HCEC 1CT (cell line): Measurements from ENCODE around the gene EMC9.
A peak's percentile ranks its signal among the peaks of the same experiment; 100 is the strongest.

Experiments
- DNase-seq: peaks from one replicate; pipeline ENCODE4 v3.0.0-alpha.2; 2017

Gene EMC9

GRCh38 chr14:24146978-24147760 is 5.8 kb upstream of the EMC9 start, which contains the start of gene RNF31:
TSS of gene RNF31 (plus strand) at chr14:24147498. CDS start at chr14:24147699, 201 bp downstream.
- peak; percentile 99 for DNase-seq

- DNase-seq, result peak; percentile 95
These were observed 5.1 kb upstream of the EMC9 start, which contains the start of gene PSME2 for GRCh38 chr14:24146453-24146977. TSS of gene PSME2 (minus strand) at chr14:24146610. CDS start at chr14:24146581, 29 bp downstream.

- peak; percentile 60 for DNase-seq
These were observed 4.5 kb upstream of the EMC9 start for GRCh38 chr14:24145690-24146452.

DNA sequence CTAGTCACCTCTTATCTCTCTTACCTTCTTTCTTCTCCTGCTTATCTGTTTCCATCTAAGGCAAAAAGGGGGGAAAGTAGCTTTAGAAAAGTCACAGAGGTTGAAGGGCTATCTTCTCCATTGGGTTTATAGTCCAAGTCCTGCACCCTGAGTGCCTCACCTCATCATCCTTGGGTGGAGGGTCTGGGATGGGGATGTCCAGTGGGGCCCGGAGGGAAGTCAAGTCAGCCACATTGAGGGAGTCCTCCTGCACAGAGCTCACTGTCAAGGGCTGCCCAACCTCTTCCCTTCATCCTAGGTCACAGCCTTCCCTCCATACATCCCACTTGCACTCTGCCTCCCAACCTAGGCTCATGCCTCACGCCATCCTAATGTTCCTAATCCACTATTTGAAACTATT is 3.8 kb upstream of the EMC9 start:
- DNase-seq, result no peak

DNA sequence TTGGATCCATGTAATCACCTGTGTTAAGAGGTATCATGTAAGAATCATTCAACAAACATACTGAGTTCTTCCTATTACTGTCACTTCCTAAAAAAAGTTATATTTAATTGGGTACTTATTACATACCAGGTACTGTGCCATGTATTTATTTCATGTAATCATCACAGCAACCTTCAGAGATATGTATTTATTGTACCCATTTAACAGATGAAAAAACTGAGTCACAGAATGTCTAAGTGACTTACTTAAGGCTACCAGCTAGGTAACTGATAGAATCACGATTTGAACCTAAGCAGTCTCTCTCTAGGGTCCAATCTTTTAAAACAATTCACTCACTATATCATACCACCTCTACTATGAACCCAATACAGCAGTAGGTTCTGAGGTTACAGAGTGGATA is 3.1 kb upstream of the EMC9 start:
- DNase-seq, result no peak

GRCh38 chr14:24143511-24143910 is 2.1 kb upstream of the EMC9 start:
- DNase-seq, result no peak

GRCh38 chr14:24139272-24139934 is 2.0 kb downstream of the EMC9 start:
- DNase-seq, result no peak

DNA sequence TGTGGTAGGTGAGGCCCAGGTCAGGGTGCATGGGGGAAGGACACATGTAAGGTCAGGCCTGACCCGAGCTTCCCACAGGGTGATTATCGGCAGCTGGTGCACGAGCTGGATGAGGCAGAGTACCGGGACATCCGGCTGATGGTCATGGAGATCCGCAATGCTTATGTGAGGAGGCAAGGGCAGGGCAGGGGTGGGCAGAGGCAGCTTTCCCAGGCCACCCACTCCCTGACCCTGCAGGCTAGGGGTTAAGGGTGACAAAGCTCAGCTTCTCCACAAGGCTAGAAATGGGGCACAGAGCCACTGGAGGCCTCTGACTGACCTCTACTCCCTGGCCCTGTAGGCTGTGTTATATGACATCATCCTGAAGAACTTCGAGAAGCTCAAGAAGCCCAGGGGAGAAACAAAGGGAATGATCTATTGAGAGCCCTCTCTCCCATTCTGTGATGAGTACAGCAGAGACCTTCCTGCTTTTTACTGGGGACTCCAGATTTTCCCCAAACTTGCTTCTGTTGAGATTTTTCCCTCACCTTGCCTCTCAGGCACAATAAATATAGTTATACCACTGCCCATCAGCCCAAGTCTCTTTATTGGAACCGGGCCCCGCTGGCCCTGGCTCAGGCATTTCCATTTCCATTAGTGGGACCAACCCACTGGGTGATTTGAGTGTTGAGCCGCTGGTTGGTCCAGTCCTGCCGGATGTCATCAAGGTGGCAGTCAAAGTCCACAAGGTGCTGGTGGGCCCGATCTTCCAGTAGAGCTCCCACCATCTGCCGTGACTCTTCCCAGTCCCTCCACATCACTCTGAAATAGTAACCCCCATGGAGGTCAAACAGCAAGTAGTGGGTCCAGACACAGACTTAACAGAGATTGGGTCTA is 2.8 kb downstream of the EMC9 start:
- DNase-seq, result no peak

GRCh38 chr14:24137529-24138395 is 3.6 kb downstream of the EMC9 start:
- no peak for DNase-seq

DNA sequence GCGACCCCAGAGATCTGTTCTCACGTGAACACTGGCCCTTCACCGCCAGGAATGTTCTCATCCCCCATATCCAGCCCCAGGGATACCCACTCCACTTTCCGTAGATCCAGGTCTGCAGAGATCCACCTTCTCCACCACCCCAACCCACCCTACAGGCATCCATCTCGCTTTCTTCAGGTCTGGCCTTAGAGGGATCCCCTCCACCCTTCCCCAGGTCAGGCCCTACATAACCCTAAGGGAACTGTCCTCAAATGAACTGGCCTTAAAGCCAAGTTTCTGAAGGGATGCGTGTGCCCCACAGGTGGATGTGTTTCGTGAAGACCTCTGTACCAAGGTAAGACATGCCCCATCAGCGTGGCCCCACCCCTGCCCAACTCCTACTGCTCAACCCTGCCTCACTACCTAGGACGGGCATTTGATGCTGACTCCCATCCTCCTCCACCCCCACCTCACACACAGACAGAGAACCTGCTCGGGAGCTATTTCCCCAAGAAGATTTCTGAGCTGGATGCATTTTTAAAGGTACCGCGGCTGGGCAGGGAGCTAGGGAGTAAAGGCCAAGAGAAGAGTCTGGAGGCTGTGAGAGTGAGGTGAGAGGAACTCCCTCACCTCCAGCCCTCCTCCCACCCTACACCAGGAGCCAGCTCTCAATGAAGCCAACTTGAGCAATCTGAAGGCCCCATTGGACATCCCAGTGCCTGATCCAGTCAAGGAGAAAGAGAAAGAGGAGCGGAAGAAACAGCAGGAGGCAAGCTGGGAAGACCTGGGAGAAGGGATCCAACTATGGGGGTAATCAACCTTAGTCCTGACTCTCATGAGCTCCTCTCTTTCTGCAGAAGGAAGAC is 4.5 kb downstream of the EMC9 start:
- no peak for DNase-seq

DNA sequence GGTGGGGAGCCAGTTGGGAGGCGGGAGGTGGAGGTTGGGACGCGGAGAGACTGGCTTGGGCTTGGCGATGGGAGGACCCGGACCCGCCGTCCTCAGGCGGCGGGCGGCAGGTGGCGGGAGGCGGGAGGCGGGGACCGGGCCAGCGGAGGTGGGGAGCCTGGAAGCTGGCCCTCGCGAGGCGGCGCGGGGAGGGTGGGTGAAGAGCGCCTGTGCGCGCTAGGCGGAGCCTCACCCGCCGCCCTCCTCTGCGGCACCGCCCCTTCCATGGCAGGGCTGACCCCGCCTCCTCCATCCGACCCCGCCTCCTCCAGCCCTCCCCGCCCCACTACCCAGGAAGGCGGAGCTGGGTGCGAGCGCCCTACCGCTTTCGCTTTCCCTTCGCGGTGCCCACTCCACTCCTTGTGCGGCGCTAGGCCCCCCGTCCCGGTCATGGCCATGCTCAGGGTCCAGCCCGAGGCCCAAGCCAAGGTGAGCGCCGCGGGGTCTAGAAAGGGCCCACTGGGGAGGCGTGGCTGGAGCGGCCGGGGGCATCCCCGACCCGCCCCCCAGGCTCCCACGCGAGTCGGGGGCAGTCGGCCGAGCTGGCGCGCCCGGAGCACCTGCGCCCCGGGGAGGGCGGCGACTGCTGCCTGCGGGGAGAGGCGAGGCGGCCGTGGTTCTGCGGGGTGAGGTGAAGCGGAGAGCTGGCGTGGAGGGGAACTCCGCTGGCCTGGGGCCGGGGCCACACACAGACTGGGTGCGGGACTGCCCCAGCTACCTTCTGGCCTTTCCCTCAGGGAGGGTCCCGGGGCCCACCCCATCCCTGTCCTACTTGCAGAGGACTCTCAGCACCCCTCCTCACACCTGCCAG is 5.3 kb downstream of the EMC9 start, which contains the start of gene PSME1:
Gene PSME1, plus strand, starts transcription at position 361 of the 850 bp plus-strand sequence. Its CDS starts 69 bp downstream, at position 430.
- DNase-seq, result peak; percentile 84

- no peak for DNase-seq
These were observed 5.9 kb downstream of the EMC9 start for GRCh38 chr14:24135584-24135833.

- DNase-seq, result no peak
These were observed 7.7 kb downstream of the EMC9 start for GRCh38 chr14:24133735-24134134.

- no peak for DNase-seq
These were observed 8.4 kb downstream of the EMC9 start for GRCh38 chr14:24132976-24133375.

DNA sequence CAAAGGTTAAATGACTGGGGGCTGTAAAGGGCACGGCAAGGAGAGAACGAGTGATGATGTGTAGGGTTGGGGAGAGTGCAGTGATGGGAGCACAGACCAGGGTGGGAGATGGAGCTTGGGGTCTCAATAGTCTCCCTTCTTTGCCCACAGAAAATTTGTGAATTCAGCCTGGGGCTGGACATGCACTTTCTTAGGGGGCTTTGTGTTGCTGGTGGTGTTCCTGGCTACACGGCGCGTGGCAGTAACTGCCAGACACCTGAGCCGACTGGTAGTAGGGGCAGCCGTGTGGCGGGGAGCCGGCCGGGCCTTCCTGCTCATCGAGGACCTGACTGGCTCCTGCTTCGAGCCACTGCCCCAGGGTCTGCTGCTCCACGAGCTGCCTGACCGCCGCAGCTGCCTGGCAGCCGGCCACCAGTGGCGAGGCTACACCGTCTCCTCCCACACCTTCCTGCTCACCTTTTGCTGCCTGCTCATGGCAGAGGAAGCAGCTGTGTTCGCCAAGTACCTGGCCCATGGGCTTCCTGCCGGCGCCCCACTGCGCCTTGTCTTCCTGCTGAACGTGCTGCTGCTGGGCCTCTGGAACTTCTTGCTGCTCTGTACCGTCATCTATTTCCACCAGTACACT is 9.2 kb downstream of the EMC9 start:
- no peak for DNase-seq

GRCh38 chr14:24131549-24131966 is 9.8 kb downstream of the EMC9 start:
- no peak for DNase-seq

DNA sequence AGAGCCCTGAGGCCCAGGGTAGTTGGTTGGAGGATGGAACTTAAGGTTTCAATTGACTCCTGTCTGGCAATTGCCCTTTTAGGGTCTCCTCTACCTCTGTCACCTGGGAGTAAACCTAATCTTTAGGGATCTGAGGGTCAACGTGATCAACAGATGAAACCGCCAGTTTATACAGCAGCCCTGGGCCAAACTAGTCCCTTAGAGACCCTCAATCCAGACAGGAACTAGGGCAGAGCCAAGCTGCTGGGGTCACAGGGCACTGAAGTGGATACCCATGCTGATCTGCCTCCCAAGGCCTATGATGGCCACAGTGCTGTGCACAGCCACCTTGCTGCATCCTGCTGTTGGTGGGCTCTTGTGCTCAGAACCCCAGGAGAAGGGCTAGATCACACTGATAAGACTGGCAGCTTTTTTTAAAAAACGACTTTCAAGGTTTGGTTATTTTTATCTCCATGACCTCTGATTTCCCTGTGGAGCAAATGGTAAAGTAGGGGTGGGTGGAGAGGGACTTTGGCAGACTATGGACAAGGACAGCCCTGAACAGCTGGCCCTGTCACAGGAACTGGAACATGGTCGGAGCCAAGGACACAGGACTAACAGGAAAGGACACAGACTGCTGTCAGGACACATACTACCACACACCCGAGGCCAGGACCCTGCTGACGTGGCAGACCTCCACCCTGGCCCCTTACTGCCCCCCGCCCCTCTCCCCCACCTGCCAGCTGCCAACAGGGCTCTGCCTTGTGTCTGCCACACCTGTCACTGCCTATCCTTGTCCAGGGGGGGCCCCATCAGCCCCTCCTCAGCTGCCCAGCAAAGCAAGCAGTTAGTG is 10.5 kb downstream of the EMC9 start:
- DNase-seq, result no peak

DNA sequence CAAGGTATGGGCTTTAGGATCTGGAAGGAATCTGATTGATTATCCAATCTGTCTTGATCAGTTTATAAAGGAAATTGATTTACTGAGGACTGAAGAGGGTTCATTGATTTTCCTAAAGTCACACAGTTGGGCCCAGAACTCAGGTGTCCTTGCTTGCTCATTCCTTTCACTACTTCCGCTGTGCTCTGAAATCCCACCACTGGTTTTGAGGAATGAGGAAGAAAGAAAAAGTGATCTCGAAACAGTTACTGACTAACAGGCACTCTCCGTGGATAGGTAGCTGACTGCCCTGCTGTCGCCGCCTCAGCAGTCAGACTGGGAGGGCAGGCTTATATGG is 11.0 kb downstream of the EMC9 start, which contains the start of gene FITM1:
Gene FITM1, plus strand, starts transcription at position 280 of the 337 bp plus-strand sequence. CDS start 905 bp downstream, outside the sequence.
- DNase-seq, result no peak
